Caco-2 (cell line): Measurements from ENCODE around the gene VWA2. TPM values are rescaled to one million over a fixed set of nuclear protein-coding genes. Genes with fewer than 3 reads are reported as not detected.

Experiments
- BruUV-seq: library from RNA; stranded (reverse); fragments of 400-500 nt; replicated peaks from 2 replicates; lab custom pipeline; 2021; lab: Mats Ljungman, UMichigan
- CTCF ChIA-PET: fragments of 300-600 bp; sonication (Branson Sonifier 250); formaldehyde crosslinking; loops from one replicate; lab custom pipeline; 2022; ENCODE audit warnings: antibody characterized with exemption; lab: Charles Lee
- POLR2A ChIA-PET: fragments of 300-600 bp; sonication (Branson Sonifier 250); formaldehyde crosslinking; loops from one replicate; lab custom pipeline; 2022; ENCODE audit warnings: antibody characterized with exemption; lab: Charles Lee
- DNase-seq, 2 experiments: peaks; one replicate each; pipeline versions ENCODE4 v3.0.0 to v3.0.0-alpha.2; 2020 to 2022
- H3K27me3 ChIP-seq: replicated peaks from 2 replicates; pipeline ENCODE4 v1.6.0; 2011; ENCODE audit warnings: low read length; ENCODE audit not compliant: control insufficient read depth, insufficient read depth
- H3K36me3 ChIP-seq: 2 replicates; pipeline ENCODE4 v1.5.1; 2011; ENCODE audit warnings: low read length; ENCODE audit not compliant: control insufficient read depth, insufficient read depth
- H3K4me1 ChIP-seq: fragments of 250-450 bp; sonication (Bioruptor Pico); 2 replicates; pipeline ENCODE4 v1.5.1; 2020; ENCODE audit warnings: mild to moderate bottlenecking
- H3K4me3 ChIP-seq: 2 replicates; pipeline ENCODE4 v1.5.1; 2011; ENCODE audit warnings: low read depth, mild to moderate bottlenecking, control low read depth, low read length
- H3K9me3 ChIP-seq: fragments of 250-450 bp; sonication (Bioruptor Pico); 2 replicates; pipeline ENCODE4 v1.5.1; 2020; ENCODE audit warnings: mild to moderate bottlenecking, moderate library complexity
- H3K27ac Mint-ChIP-seq: one replicate; pipeline ENCODE4 v1.8.0; 2022; ENCODE audit warnings: mixed read lengths; ENCODE audit not compliant: unreplicated experiment
- H3K27me3 Mint-ChIP-seq: one replicate; pipeline ENCODE4 v1.8.0; 2022; ENCODE audit warnings: mixed read lengths; ENCODE audit not compliant: insufficient read depth, unreplicated experiment
- H3K36me3 Mint-ChIP-seq: one replicate; pipeline ENCODE4 v1.8.0; 2022; ENCODE audit warnings: mild to moderate bottlenecking, mixed read lengths; ENCODE audit not compliant: insufficient read depth, unreplicated experiment
- H3K4me1 Mint-ChIP-seq: one replicate; pipeline ENCODE4 v1.8.0; 2022; ENCODE audit warnings: low read depth, mixed read lengths; ENCODE audit not compliant: unreplicated experiment
- H3K4me3 Mint-ChIP-seq: one replicate; pipeline ENCODE4 v1.8.0; 2022; ENCODE audit warnings: mild to moderate bottlenecking, moderate library complexity, mixed read lengths; ENCODE audit not compliant: unreplicated experiment
- H3K9me3 Mint-ChIP-seq: one replicate; pipeline ENCODE4 v1.8.0; 2022; ENCODE audit warnings: mixed read lengths; ENCODE audit not compliant: unreplicated experiment
- intact Hi-C: fragments of 100-400 bp; cut with micrococcal nuclease; formaldehyde crosslinking; loops from one replicate; pipeline ENCODE4 v1.10.0; 2022; ENCODE audit not compliant: unreplicated experiment
- total RNA-seq: library from RNA; stranded (reverse); gene quantifications from 2 replicates; pipeline ENCODE4 v1.2.3, GENCODE V29; 2022
- TF ChIP-seq, protein P1 (sequence below), 2 experiments: fragments of 200-600 bp in 1 of 2; IDR thresholded peaks; 1 replicate in 1 of 2; 2 replicates in 1 of 2; pipeline versions ENCODE4 v1.5.1 to v1.8.0; 2011 to 2022; ENCODE audit warnings: antibody characterized with exemption in 1 of 2, control low read depth in 1 of 2, inconsistent platforms in 1 of 2, low read depth in 1 of 2, low read length in 1 of 2, mild to moderate bottlenecking in 1 of 2, moderate library complexity in 1 of 2; ENCODE audit not compliant: insufficient read depth in 1 of 2, severe bottlenecking in 1 of 2, unreplicated experiment in 1 of 2

The VWA2 gene
- total RNA-seq, 1 experiment from 2014 or later: 1.2 TPM

GRCh38 chr10:114207349-114207748 lies 31.7 kb upstream of the VWA2 start:
- no peaks in the 10 kb centered on the region for H3K4me1 Mint-ChIP-seq
- H3K4me3 ChIP-seq: no peak overlapping the region
- H3K9me3 Mint-ChIP-seq: no peaks in the 10 kb centered on the region
- TF ChIP-seq, protein P1, sequence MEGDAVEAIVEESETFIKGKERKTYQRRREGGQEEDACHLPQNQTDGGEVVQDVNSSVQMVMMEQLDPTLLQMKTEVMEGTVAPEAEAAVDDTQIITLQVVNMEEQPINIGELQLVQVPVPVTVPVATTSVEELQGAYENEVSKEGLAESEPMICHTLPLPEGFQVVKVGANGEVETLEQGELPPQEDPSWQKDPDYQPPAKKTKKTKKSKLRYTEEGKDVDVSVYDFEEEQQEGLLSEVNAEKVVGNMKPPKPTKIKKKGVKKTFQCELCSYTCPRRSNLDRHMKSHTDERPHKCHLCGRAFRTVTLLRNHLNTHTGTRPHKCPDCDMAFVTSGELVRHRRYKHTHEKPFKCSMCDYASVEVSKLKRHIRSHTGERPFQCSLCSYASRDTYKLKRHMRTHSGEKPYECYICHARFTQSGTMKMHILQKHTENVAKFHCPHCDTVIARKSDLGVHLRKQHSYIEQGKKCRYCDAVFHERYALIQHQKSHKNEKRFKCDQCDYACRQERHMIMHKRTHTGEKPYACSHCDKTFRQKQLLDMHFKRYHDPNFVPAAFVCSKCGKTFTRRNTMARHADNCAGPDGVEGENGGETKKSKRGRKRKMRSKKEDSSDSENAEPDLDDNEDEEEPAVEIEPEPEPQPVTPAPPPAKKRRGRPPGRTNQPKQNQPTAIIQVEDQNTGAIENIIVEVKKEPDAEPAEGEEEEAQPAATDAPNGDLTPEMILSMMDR (IDR thresholded peaks at IDR 0.05; ENCODE audit: insufficient read depth in 1 of 2, low read depth in 1 of 2, low read length in 1 of 2, severe bottlenecking in 1 of 2, unreplicated experiment in 1 of 2): no peak
- CTCF ChIA-PET: no interaction called here
- no peak overlapping the region for H3K4me3 Mint-ChIP-seq
- no peaks in the 10 kb centered on the region for H3K36me3 ChIP-seq
- no peaks in the 10 kb centered on the region for H3K27me3 Mint-ChIP-seq
- no peaks in the 10 kb centered on the region for H3K27me3 ChIP-seq
- no peak for DNase-seq
- H3K9me3 ChIP-seq: no peaks in the 10 kb centered on the region
- no TSS peak for BruUV-seq
- intact Hi-C loops: no loop called here
- no peaks in the 10 kb centered on the region for H3K36me3 Mint-ChIP-seq
- POLR2A ChIA-PET: no interaction called here
- H3K27ac Mint-ChIP-seq: no peak overlapping the region
- peaks cover 19% of the 10 kb centered on the region for H3K4me1 ChIP-seq

GRCh38 chr10:114208351-114208750 lies 30.7 kb upstream of the VWA2 start:
- CTCF ChIA-PET: interaction anchor here (0.8 kb wide), 1 partner anchor 529 kb away, joined by 3 read pairs; no protein-coding TSS in a partner anchor
- peak; percentile 26 to 45 for DNase-seq
- no peaks in the 10 kb centered on the region for H3K9me3 ChIP-seq
- intact Hi-C loops: no loop called here
- no peak overlapping the region for H3K4me3 ChIP-seq
- POLR2A ChIA-PET: no interaction called here
- Mint-ChIP-seq H3K36me3 (no peaks in the 10 kb centered on the region), H3K9me3 (no peaks in the 10 kb centered on the region), H3K27me3 (no peaks in the 10 kb centered on the region), H3K4me1 (no peaks in the 10 kb centered on the region), H3K4me3 (no peak overlapping the region), H3K27ac (no peak overlapping the region)
- BruUV-seq: no TSS peak
- TF ChIP-seq, protein P1 (IDR thresholded peaks at IDR 0.05; ENCODE audit: insufficient read depth in 1 of 2, low read depth in 1 of 2, low read length in 1 of 2, severe bottlenecking in 1 of 2, unreplicated experiment in 1 of 2): no peak
- peaks cover 19% of the 10 kb centered on the region for H3K4me1 ChIP-seq
- H3K27me3 ChIP-seq: no peaks in the 10 kb centered on the region
- H3K36me3 ChIP-seq: no peaks in the 10 kb centered on the region

GRCh38 chr10:114212153-114212552 lies 26.9 kb upstream of the VWA2 start:
- Histone ChIP-seq H3K36me3 (no peaks in the 10 kb centered on the region), H3K4me3 (no peak overlapping the region), H3K4me1 (peaks cover 14% of the 10 kb centered on the region), H3K27me3 (no peaks in the 10 kb centered on the region), H3K9me3 (no peaks in the 10 kb centered on the region)
- H3K4me1 Mint-ChIP-seq: no peaks in the 10 kb centered on the region
- ChIA-PET POLR2A (no interaction called here), CTCF (no interaction called here)
- BruUV-seq: no TSS peak
- TF ChIP-seq, protein P1 (IDR thresholded peaks at IDR 0.05; ENCODE audit: insufficient read depth in 1 of 2, low read depth in 1 of 2, low read length in 1 of 2, severe bottlenecking in 1 of 2, unreplicated experiment in 1 of 2): no peak
- no peak for DNase-seq
- no peaks in the 10 kb centered on the region for H3K36me3 Mint-ChIP-seq
- intact Hi-C loops: no loop called here
- no peak overlapping the region for H3K4me3 Mint-ChIP-seq
- no peaks in the 10 kb centered on the region for H3K27me3 Mint-ChIP-seq
- no peak overlapping the region for H3K27ac Mint-ChIP-seq
- no peaks in the 10 kb centered on the region for H3K9me3 Mint-ChIP-seq
